Activated naive CD4-positive, alpha-beta T cell treated with anti-CD3 and anti-CD28 coated beads, Interleukin-2, amount 50 U/mL, for 72 hours (primary cell): ENCODE measurements around the gene CD82. TPM values are rescaled to one million over a fixed set of nuclear protein-coding genes. Genes with fewer than 3 reads are reported as not detected.
"Not testable (repeated sequence)": the region's sequence is repeated elsewhere in the genome, so short reads cannot be mapped to it uniquely, and the experiment has no call there.

Experiments
- ATAC-seq, 2 donors: fragments of 150-1000 bp; cut with Tn5 transposase; 2 replicates each; pipeline ENCODE4 v1.10.0; 2021; ENCODE audit warnings: mild to moderate bottlenecking in 2 of 2, moderate library complexity in 2 of 2
- DNase-seq, 2 donors: peaks; one replicate each; pipeline ENCODE4 v3.0.0; 2021 to 2022; ENCODE audit warnings: low spot score in 2 of 2
- H3K27ac Mint-ChIP-seq, 2 donors: one replicate each; pipeline ENCODE4 v1.8.0; 2022; ENCODE audit warnings: mild to moderate bottlenecking in 2 of 2, mixed read lengths in 2 of 2
- H3K36me3 Mint-ChIP-seq, 2 donors: one replicate each; pipeline ENCODE4 v1.8.0; 2022; ENCODE audit warnings: mixed read lengths in 2 of 2
- H3K9me3 Mint-ChIP-seq, 2 donors: one replicate each; pipeline ENCODE4 v1.8.0; 2022; ENCODE audit warnings: mixed read lengths in 2 of 2
- total RNA-seq, 2 donors: library from RNA; stranded (reverse); gene quantifications; one replicate each; pipeline ENCODE4 v1.2.3, GENCODE V29; 2022

CD82 gene
- total RNA-seq, 2 donors from 2014 or later = 270 to 324 TPM

DNA sequence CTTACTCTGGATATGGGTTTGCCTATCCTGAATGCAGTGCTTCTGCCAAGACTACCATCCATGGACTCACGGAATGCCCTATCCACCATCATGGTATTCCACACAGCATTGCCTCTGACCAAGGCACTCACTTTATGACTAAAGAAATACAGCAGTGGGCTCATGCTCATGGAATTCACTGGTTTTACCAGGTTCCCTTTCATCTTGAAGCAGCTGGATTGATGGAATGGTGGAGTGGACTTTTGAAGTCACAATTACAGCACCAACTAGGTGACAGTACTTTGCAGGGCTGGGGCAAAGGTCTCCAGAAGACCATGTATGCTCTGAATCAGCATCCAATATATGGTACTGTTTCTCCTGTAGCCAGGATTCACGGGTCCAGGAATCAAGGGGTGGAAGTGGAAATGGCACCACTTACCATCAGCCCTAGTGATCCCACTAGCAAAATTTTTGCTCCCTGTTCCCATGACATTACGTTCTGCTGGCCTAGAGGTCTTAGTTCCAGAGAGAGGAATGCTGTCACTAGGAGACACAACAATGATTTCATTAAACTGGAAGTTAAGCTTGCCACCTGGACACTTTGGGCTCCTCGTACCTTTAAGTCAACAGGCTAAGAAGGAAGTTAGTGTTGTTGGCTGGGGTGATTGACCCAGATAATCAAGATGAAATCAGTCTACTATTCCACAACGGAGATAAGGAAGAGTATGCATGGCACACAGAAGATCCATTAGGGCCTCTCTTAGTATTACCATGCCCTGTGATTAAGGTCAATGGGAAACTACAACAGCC, 16.3 kb upstream of the CD82 start:
- ATAC-seq, H3K36me3 Mint-ChIP-seq, DNase-seq, H3K27ac Mint-ChIP-seq, H3K9me3 Mint-ChIP-seq: not testable (repeated sequence)

DNA sequence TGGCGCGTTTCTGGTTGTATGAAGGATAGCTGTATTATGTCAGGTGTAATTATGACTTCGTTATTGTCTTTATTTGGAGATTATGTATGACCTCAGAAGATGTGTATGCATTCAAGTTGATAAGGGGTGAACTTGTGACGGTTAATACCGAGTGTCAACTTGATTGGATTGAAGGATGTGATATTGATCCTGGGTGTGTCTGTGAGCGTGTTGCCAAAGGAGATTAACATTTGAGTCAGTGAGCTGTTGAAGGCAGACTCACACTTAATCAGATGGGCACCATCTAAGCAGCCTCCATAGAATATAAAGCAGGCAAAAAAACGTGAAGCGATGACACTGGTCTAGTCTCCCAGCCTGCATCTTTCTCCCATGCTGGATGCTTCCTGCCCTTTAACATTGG, 15.3 kb upstream of the CD82 start:
- no peak overlapping the region for H3K27ac Mint-ChIP-seq
- peaks cover 5% of the 10 kb centered on the region in 2 donors for H3K9me3 Mint-ChIP-seq
- peak; percentile 44 to 53 for ATAC-seq
- no peak for DNase-seq
- peaks cover 0 to 4% of the 10 kb centered on the region in 2 donors for H3K36me3 Mint-ChIP-seq

DNA sequence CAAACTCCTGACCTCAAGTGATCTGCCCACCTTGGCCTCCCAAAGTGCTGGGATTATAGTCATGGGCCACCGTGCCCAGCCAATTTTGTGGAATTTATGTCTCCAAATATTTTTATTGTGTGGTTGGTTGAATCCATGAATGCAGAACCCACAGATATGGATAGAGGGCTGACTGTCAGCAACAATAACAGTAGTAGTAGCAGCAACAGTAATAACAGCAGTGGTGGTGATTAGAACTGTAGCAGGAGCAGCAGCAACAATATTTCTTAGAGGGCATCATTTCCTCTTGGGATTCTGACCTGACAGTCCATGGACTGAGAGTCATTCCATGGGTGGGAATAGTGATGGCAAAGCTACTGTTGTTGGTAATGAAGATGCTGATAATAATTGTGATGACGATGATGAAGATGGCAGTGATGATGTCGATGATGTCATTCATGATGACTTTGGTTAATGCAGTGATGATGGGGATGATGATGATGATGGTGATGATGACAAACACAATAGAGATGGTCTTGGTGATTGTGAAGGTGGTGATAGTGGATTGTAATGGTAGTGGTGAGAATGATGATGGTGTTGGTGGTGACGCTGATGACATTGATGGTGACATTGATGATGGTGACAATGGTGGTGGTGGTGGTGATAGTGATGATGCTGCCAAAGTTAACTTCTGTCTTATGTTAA, 13.9 kb upstream of the CD82 start:
- Mint-ChIP-seq H3K36me3 (peaks cover 0 to 4% of the 10 kb centered on the region in 2 donors), H3K9me3 (peaks cover 5% of the 10 kb centered on the region in 2 donors), H3K27ac (no peak overlapping the region)
- DNase-seq (no peak), ATAC-seq (peak; percentile 54 to 70)

DNA sequence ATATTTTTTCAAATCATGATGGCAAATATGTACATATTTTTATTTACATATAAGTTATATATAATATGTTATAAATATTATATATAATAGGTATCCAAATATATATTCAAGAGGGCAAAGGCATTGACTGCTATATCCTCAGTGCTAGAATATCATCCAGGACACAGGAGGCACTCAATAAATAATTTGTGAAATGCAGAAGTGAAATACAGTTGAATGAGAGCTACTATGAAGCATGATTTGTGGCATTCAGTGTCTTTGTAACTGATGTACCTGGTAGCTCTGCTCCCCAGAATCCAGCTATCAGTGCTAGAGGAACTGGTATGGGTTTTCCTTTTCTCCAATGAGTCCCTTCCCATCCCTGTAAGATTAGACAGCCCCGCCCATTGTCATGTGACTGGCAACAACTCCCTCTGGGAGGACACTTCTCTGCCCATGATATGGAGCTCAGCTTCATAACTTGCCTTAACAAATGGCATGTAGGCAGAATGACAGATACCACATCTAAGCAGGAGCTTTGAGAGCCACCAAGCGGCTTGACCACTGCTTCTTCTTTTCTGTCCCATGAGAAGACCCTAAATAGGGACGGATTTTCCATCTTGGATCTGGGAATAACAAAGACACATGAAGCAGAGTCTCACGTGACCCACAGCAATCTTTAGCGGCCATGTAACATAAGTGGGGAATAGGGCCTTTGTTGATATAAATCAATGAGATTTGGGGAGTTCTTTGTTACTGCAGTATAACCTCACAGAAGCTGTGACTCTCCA, 10.2 kb upstream of the CD82 start:
- Mint-ChIP-seq H3K36me3 (peaks cover 0 to 4% of the 10 kb centered on the region in 2 donors), H3K27ac (no peak overlapping the region), H3K9me3 (peaks cover 5% of the 10 kb centered on the region in 2 donors)
- no peak for DNase-seq
- ATAC-seq = no peak

DNA sequence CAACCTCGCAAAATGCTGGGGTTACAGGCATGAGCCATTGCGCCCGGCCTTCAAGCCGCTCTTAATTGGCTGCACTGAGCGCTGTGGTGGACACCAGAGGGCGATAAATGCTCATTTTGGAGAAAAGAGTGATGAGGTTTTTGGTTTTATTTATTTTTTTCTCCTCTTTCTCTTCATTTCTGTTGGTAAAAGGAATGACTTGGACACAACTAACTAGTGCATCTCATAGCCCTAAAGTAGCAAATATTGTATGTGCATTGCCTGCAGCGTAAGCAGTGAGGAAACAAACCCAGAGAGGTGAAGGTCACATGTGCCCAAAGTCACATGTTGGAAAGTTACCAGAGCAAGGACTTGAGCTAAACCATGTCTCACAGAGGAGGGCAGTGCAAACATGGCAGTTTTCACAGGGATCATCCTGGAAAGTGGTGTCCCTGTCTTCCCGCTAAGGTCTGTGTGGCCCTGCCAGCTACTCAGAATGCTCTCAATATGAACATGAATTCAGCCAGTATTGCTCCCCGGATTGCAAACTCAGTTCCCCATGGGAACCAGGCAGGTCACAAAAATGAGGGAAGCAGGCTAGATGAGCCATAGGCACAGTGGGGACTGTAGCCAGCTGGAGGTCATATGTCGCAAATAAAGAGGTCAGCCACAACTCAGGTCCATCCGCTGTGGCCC, 8.6 kb upstream of the CD82 start:
- Mint-ChIP-seq H3K36me3 (no peaks in the 10 kb centered on the region), H3K27ac (peak overlapping the region; percentile 31 to 81), H3K9me3 (peaks cover 1% of the 10 kb centered on the region in 2 donors)
- peak; percentile 72 to 80 for ATAC-seq
- peak in 1 of 2 donors; percentile 67 for DNase-seq

DNA sequence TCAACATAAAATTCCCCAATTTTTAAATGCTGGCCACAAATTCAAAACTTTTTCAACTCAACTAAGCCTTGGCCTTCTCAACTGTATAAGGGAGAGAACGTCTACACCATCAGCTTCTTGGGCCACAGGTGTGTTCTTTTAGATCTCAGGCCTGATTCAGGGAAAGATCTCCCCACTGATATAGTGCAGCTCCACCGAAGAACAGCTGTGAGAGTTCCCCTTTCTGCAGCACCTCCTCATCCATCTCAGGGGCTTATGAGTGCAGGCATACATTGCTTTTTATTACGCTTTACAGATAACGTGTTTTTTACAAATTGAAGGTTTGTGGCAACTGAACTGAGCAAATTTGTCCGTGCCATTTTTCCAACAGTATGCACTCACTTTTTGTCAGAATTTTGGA, 8.0 kb upstream of the CD82 start:
- H3K36me3 Mint-ChIP-seq = no peaks in the 10 kb centered on the region
- ATAC-seq (no peak), DNase-seq (no peak)
- H3K27ac Mint-ChIP-seq = peak overlapping the region in 1 of 2 donors; percentile 31
- H3K9me3 Mint-ChIP-seq = no peaks in the 10 kb centered on the region

DNA sequence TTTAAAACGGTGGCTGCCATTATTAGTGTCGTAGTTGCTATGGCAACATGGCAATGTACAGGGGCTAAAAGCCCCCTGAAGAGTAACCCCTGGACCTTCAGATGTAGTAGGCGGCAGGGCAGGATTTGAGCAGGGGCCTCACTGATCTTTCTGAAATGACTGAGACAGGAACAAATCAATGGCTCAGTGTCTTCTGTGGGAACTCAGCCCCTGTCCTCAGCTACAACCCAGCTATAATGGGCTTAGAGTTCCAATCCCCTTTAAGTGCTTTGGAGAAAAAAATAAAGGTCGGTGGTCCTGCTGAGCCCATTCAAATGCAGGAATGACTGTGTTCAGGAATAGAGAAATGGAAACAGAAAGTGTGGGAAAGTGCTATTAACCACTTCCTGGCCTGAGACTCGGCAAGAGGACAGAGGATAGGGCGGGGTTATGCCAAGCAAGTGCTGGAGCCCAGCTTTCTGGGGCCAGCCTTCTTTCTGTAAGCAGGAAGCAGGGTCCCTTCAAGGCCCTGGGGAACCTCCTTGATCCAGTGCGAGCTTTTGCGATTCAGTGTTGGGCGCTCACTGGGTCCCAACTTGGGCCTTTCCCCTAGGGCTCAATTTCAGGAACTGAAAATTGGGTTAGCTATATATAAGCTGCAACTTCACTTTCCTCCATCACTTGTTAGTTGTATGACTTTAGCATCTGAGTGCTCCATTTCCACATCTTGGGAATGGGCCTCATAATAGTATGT, 6.1 kb upstream of the CD82 start:
- Mint-ChIP-seq H3K36me3 (no peaks in the 10 kb centered on the region), H3K27ac (peak overlapping the region in 1 of 2 donors; percentile 10), H3K9me3 (no peaks in the 10 kb centered on the region)
- DNase-seq (no peak), ATAC-seq (peak; percentile 61 to 82)

DNA sequence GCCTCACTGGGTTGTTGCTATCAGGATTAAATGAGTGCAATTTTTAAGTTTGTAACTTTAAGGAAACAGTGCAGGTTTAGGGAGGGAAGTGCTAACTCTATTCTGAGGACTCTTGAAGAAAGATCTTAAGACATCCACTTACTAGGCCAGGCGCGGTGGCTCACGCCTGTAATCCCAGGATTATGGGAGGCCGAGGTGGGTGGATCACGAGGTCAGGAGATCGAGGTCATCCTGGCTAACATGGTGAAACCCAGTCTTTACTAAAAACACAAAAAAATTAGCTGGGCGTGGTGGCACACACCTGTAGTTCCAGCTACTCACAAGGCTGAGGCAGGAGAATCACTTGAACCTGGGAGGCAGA, 5.5 kb upstream of the CD82 start:
- H3K27ac Mint-ChIP-seq = peak overlapping the region in 1 of 2 donors; percentile 10
- not testable (repeated sequence) for ATAC-seq

DNA sequence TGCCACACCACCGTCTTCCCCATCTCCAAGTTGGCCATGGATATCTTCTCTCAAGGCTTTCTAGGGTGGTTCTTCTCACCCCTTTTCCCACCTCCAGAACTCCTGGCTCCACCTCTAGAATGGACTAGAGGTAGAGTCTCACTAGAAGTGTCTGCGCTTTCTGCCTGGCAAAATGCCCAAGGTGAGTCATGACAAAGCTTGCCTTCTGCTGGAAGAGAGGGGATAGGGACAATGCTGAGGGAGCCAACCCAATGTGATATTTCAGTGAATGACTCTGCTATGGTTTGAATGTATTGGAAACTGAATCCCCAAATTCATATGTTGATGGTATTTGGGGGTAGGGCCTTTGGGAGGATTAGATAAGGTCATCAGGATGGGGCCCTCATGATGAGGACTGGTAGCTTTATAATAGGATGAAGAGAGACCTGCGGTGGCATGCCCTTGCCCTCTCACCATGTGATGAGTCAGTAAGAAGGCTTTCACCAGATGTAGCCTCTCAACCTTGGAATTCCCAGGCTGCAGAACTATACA, 4.1 kb upstream of the CD82 start:
- DNase-seq (no peak), ATAC-seq (no peak)
- peak overlapping the region in 1 of 2 donors; percentile 18 for H3K27ac Mint-ChIP-seq
- H3K36me3 Mint-ChIP-seq = peaks cover 7 to 8% of the 10 kb centered on the region in 2 donors
- H3K9me3 Mint-ChIP-seq = no peaks in the 10 kb centered on the region

More for the DNA sequence above, 5.5 kb upstream of the CD82 start:
- DNase-seq, H3K36me3 Mint-ChIP-seq, H3K9me3 Mint-ChIP-seq: not testable (repeated sequence)

DNA sequence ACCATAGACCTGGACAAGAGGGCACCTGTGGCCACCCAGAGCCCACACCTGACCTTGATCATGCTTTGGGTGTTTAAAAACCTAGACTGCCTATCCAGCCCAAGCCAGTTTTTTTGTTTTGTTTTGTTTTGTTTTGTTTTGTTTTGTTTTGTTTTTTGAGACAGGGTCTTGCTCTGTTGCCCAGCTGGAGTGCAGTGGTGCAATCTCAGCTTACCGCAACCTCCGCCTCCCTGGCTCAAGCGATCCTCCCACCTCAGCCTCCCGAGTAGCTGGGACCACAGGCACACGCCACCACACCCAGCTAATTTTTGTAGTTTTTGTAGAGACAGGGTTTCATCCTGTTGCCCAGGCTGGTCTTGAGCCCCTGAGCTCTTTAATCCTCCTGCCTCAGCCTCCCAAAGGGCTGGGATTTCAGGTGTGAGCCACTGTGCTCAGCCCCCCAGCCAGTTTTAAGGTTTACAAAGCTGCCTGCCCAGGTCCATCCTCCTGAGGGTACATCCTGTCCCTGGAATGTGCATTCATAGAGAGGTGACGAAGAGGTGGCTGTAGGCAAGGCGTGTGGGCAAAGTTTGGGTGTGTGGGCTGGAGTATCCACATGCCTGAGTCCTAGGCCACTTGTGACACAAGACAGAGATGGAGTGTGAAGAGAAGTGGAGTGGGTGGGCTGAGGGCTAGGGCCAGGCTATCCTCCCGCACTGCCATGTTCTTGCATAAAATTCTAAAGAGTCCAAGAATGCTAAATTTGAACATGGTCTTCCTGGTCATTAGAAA, 3.3 kb upstream of the CD82 start:
- peak overlapping the region in 1 of 2 donors; percentile 87 for H3K27ac Mint-ChIP-seq
- DNase-seq = no peak
- no peaks in the 10 kb centered on the region for H3K9me3 Mint-ChIP-seq
- peaks cover 11 to 16% of the 10 kb centered on the region in 2 donors for H3K36me3 Mint-ChIP-seq
- ATAC-seq = no peak

DNA sequence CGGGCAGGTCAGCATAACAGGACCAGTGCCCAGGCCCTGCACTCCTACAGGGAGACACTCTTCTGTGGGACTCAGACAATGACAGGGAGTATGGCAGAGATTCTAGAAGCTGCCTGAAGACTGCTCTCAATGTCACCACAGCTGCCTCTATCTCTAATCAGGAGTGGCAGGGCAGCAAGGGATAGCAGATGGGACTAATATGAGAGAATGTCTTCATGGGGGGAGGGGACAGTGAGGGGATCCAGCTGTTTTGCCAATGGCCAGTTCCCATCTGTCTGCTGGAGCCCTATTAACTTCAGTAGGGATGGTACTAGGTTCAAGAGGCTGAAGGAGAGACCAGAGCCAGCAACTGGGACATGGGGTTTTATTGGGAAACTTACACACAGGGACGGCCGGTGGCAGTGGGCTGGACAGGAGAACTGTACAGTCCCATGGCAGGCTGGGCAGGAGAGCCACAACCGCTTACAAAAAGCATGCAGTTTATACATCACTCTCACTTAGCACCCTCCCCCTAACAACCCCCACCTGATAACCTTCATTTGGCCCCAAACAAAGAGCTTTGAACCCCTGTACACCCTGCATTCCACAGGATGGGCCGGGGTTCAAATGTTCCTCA, 2.5 kb upstream of the CD82 start:
- no peak overlapping the region for H3K27ac Mint-ChIP-seq
- H3K36me3 Mint-ChIP-seq = peaks cover 19 to 24% of the 10 kb centered on the region in 2 donors
- DNase-seq = no peak
- ATAC-seq = no peak
- no peaks in the 10 kb centered on the region for H3K9me3 Mint-ChIP-seq

DNA sequence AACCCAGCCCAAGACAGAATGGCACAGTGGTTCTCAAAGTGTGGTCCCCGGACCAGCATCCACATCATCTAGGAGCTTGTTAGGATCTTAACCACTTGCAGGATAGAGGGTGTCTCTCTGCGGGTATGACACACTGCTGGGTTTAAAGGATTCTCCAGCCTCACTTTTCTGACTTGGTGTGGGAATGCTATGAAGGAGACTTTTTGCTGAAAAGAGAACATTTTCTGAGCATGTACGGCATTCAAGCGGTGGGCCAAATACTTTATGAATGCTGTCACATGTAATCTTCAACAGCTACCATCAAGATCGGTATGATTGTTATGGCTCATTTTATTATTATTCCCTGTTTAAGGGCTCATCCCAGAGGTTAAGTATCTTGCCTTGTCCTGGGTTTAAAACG, 1.8 kb upstream of the CD82 start:
- Mint-ChIP-seq H3K27ac (no peak overlapping the region), H3K9me3 (no peaks in the 10 kb centered on the region), H3K36me3 (peaks cover 23 to 27% of the 10 kb centered on the region in 2 donors)
- no peak for DNase-seq
- ATAC-seq = no peak

DNA sequence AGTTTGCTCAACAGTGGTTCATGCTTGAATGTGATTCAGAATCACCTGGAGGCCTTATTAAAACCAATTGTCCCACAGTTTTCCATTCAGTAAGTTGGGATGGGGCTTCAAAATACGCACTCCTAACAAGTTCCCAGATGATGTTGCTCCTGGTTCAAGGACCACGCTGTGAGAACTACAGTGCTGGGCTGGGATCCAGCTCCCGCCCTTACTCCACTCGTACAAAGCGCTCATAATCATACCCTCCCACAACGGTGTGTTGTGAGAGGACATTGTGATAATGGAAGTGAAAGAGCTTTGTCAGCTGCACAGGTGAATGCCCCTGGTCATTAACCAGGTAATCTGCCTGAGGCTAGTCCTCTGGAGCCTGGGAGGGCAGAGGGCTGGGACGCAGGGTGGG, 1.3 kb upstream of the CD82 start:
- H3K36me3 Mint-ChIP-seq = peaks cover 23 to 27% of the 10 kb centered on the region in 2 donors
- ATAC-seq (no peak), DNase-seq (no peak)
- peak overlapping the region in 1 of 2 donors; percentile 72 for H3K27ac Mint-ChIP-seq
- H3K9me3 Mint-ChIP-seq = no peaks in the 10 kb centered on the region

DNA sequence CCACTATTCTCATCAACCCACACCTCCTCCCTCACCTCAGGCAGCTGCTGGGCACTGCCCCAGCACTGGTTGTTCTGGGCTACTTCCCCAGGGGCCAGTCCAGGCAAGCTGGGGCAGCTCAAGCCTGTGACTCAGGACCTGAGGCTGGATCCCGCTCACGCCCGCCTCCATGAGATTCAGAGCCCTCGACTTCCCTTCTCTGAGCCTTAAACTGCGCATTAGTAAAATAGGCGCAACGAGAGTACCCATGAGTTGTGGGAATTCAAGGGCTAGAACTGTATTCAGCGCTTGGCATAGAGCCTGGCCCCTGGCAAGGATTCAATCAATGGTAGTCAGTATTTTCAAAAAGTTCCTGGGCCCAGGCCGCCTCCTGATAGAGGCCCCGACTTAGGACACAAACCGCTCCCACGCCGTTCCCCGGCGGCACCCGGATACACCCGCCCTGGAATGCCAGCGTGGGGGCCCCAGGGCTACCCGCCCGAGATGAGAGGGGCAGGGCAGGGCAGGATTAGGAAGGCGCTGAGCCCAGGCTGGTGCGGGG, 723 bp upstream of the CD82 start:
- peak overlapping the region; percentile 72 to 93 for H3K27ac Mint-ChIP-seq
- ATAC-seq = no peak
- H3K36me3 Mint-ChIP-seq = peaks cover 27 to 31% of the 10 kb centered on the region in 2 donors

More for the DNA sequence above, 723 bp upstream of the CD82 start:
- no peaks in the 10 kb centered on the region for H3K9me3 Mint-ChIP-seq
- no peak for DNase-seq
